GM23338 (cell line): ENCODE results near the gene TUBGCP2. TPM values are rescaled to one million over a fixed set of nuclear protein-coding genes. Genes with fewer than 3 reads are reported as not detected.
A peak's percentile ranks its signal among the peaks of the same experiment; 100 is the strongest.

Source experiments
- ATAC-seq: fragments of 200-7000 bp; cut with Tn5 transposase; 3 replicates; pipeline ENCODE4 v1.9.1; 2020
- DNase-seq: peaks from one replicate; pipeline ENCODE4 v3.0.0-alpha.2; 2015; ENCODE audit warnings: low spot score
- H2AFZ ChIP-seq: fragments of 200-600 bp; sonication (generic); 2 replicates; pipeline ENCODE4 v1.8.0; 2016; ENCODE audit warnings: antibody characterized with exemption, mild to moderate bottlenecking, moderate library complexity
- H3F3A ChIP-seq: fragments of 200-600 bp; sonication (generic); replicated peaks from 2 replicates; pipeline ENCODE4 v1.8.0; 2017; ENCODE audit warnings: antibody characterized with exemption, mixed run types, low read depth
- H3K27ac ChIP-seq: fragments of 200-600 bp; sonication (generic); 2 replicates; pipeline ENCODE4 v1.6.1; 2016; ENCODE audit warnings: low read depth
- H3K27me3 ChIP-seq: fragments of 200-600 bp; sonication (generic); 2 replicates; pipeline ENCODE4 v1.8.0; 2016; ENCODE audit warnings: mild to moderate bottlenecking, mixed run types, moderate library complexity; ENCODE audit not compliant: insufficient read depth
- H3K36me3 ChIP-seq: fragments of 200-600 bp; sonication (generic); 2 replicates; pipeline ENCODE4 v1.8.0; 2016; ENCODE audit warnings: mild to moderate bottlenecking; ENCODE audit not compliant: insufficient read depth
- H3K4me1 ChIP-seq: fragments of 200-600 bp; sonication (generic); 2 replicates; pipeline ENCODE4 v1.8.0; 2016; ENCODE audit warnings: mild to moderate bottlenecking, moderate library complexity; ENCODE audit not compliant: insufficient read depth
- H3K4me2 ChIP-seq: fragments of 200-600 bp; sonication (generic); 2 replicates; pipeline ENCODE4 v1.7.1; 2017; ENCODE audit warnings: mixed run types
- H3K4me3 ChIP-seq: fragments of 200-600 bp; sonication (generic); 2 replicates; pipeline ENCODE4 v1.6.1; 2016; ENCODE audit warnings: mixed run types
- H3K79me2 ChIP-seq: fragments of 200-600 bp; sonication (generic); replicated peaks from 2 replicates; pipeline ENCODE4 v1.8.0; 2017; ENCODE audit warnings: mild to moderate bottlenecking; ENCODE audit not compliant: insufficient read depth
- H3K9me2 ChIP-seq: fragments of 200-600 bp; sonication (generic); 2 replicates; pipeline ENCODE4 v1.8.0; 2017; ENCODE audit not compliant: insufficient read depth
- H4K20me1 ChIP-seq: fragments of 200-600 bp; sonication (generic); replicated peaks from 2 replicates; pipeline ENCODE4 v1.8.0; 2017; ENCODE audit warnings: mild to moderate bottlenecking; ENCODE audit not compliant: insufficient read depth
- H3K27ac Mint-ChIP-seq: 2 replicates; pipeline ENCODE4 v1.8.0; 2020; ENCODE audit warnings: inconsistent platforms, mild to moderate bottlenecking, moderate library complexity, mixed read lengths
- H3K27me3 Mint-ChIP-seq: 3 replicates; pipeline ENCODE4 v1.8.0; 2022; ENCODE audit warnings: low read depth, mild to moderate bottlenecking, moderate library complexity, mixed read lengths, inconsistent platforms; ENCODE audit not compliant: insufficient read depth, poor library complexity
- H3K36me3 Mint-ChIP-seq: 3 replicates; pipeline ENCODE4 v1.8.0; 2021; ENCODE audit warnings: low read depth, mild to moderate bottlenecking, inconsistent platforms, moderate library complexity, mixed read lengths
- H3K4me1 Mint-ChIP-seq: 3 replicates; pipeline ENCODE4 v1.8.0; 2020; ENCODE audit warnings: mild to moderate bottlenecking, inconsistent platforms, mixed read lengths
- H3K4me3 Mint-ChIP-seq: 3 replicates; pipeline ENCODE4 v1.8.0; 2021; ENCODE audit warnings: moderate library complexity, mild to moderate bottlenecking, inconsistent platforms, mixed read lengths
- H3K9me3 Mint-ChIP-seq: 3 replicates; pipeline ENCODE4 v1.8.0; 2020; ENCODE audit warnings: moderate library complexity, mild to moderate bottlenecking, inconsistent platforms, mixed read lengths
- ETS1 ChIP-seq: IDR thresholded peaks from 2 replicates; pipeline ENCODE4 v1.6.1; 2016; ENCODE audit warnings: antibody characterized with exemption
- EZH2 ChIP-seq: fragments of 200-600 bp; sonication (generic); IDR thresholded peaks from one replicate; pipeline ENCODE4 v1.8.0; 2017; ENCODE audit warnings: antibody characterized with exemption, mild to moderate bottlenecking, low read depth; ENCODE audit not compliant: unreplicated experiment
- EZH2phosphoT487 ChIP-seq: fragments of 200-600 bp; sonication (generic); IDR thresholded peaks from one replicate; pipeline ENCODE4 v1.8.1; 2018; ENCODE audit warnings: antibody characterized with exemption; ENCODE audit not compliant: unreplicated experiment
- NANOG ChIP-seq: IDR thresholded peaks from 2 replicates; pipeline ENCODE4 v1.6.1; 2016; ENCODE audit warnings: antibody characterized with exemption, borderline replicate concordance
- POLR2AphosphoS5 ChIP-seq: IDR thresholded peaks from 2 replicates; pipeline ENCODE4 v1.6.1; 2016; ENCODE audit warnings: antibody characterized with exemption, low read depth
- STAT1 ChIP-seq: IDR thresholded peaks from one replicate; pipeline ENCODE4 v1.6.1; 2016; ENCODE audit warnings: antibody characterized with exemption; ENCODE audit not compliant: unreplicated experiment
- ZNF462 ChIP-seq: fragments of 250-450 bp; sonication (Bioruptor Pico); IDR thresholded peaks from 2 replicates; pipeline ENCODE4 v1.5.0; 2020; ENCODE audit warnings: mild to moderate bottlenecking, moderate library complexity
- polyA plus RNA-seq: library from polyadenylated mRNA; unstranded; fragments of >200 nt; fragmentation: Nextera tagmentation; extraction: Ambion mirVana; gene quantifications from 2 replicates; pipeline ENCODE4 v1.2.1, GENCODE V29; 2016
- total RNA-seq: library from RNA; depleted of rRNA; stranded (reverse); fragments of >200 nt; shearing (Covaris generic); gene quantifications from 2 replicates; pipeline ENCODE4 v1.2.3, GENCODE V29; 2014

Gene TUBGCP2
- total and polyA plus RNA-seq, 2 experiments from 2014 or later, result 59.6 to 67.7 TPM

- TF ChIP-seq ZNF462 (CRISPR knock-in tag) (no peak), ETS1 (no peak)
These were observed 60.3 kb downstream of the TUBGCP2 start (continued) for GRCh38 chr10:133248334-133248715.

- no peaks in the 10 kb centered on the region for H4K20me1 ChIP-seq
- H3K4me3 ChIP-seq, result no peak overlapping the region
- H3K9me2 ChIP-seq, result no peaks in the 10 kb centered on the region
- Mint-ChIP-seq H3K36me3 (no peaks in the 10 kb centered on the region), H3K27ac (no peak overlapping the region), H3K4me3 (no peak overlapping the region), H3K27me3 (peaks cover 18% of the 10 kb centered on the region), H3K9me3 (no peaks in the 10 kb centered on the region), H3K4me1 (peaks cover 19% of the 10 kb centered on the region)
- peaks cover 11% of the 10 kb centered on the region; the same call in 1 of the 2 replicates for H3K4me1 ChIP-seq
- no peaks in the 10 kb centered on the region for H3K27me3 ChIP-seq
- no peaks in the 10 kb centered on the region for H3K79me2 ChIP-seq
- H3K4me2 ChIP-seq, result no peak overlapping the region; the same call in 1 of the 2 replicates
- DNase-seq, result no peak
- no peak overlapping the region for H3K27ac ChIP-seq
- no peaks in the 10 kb centered on the region for H3F3A ChIP-seq
- no peaks in the 10 kb centered on the region for H3K36me3 ChIP-seq
- TF ChIP-seq NANOG, result no peak
- TF ChIP-seq ZNF462 (CRISPR knock-in tag), result no peak
- TF ChIP-seq POLR2AphosphoS5, result no peak
- TF ChIP-seq STAT1, result no peak
- no peak for TF ChIP-seq EZH2phosphoT487
- no peak for TF ChIP-seq EZH2
- peak overlapping the region; percentile 52; the same call in 1 of the 2 replicates for H2AFZ ChIP-seq
- ATAC-seq, result peak; percentile 21
These were observed 60.9 kb downstream of the TUBGCP2 start for GRCh38 chr10:133247681-133248333.
